GM21423 (cell line): ENCODE data around the gene XXYLT1.

ENCODE experiments used
- ATAC-seq: cut with Tn5 transposase; IDR thresholded peaks from one replicate; pipeline ENCODE4 v1.9.1; 2021; ENCODE audit warnings: mild to moderate bottlenecking, moderate library complexity; ENCODE audit not compliant: unreplicated experiment

The XXYLT1 gene

GRCh38 chr3:195209847-195210265, 61.1 kb downstream of the XXYLT1 start:
- ATAC-seq, result no peak

GRCh38 chr3:195209083-195209846, 61.7 kb downstream of the XXYLT1 start:
- no peak for ATAC-seq

GRCh38 chr3:195208631-195209030, 62.3 kb downstream of the XXYLT1 start:
- ATAC-seq, result no peak

- peak; percentile 84 for ATAC-seq
Measured at GRCh38 chr3:195208183-195208582, 62.8 kb downstream of the XXYLT1 start.

- peak; percentile 19 for ATAC-seq
Measured at GRCh38 chr3:195207731-195208130, 63.2 kb downstream of the XXYLT1 start.

GRCh38 chr3:195207056-195207455, 63.9 kb downstream of the XXYLT1 start:
- no peak for ATAC-seq

GRCh38 chr3:195204360-195205163, 66.4 kb downstream of the XXYLT1 start:
- ATAC-seq, result no peak

GRCh38 chr3:195203606-195204005, 67.4 kb downstream of the XXYLT1 start:
- ATAC-seq, result no peak

GRCh38 chr3:195201295-195201694, 69.7 kb downstream of the XXYLT1 start:
- ATAC-seq, result no peak

GRCh38 chr3:195200010-195200822, 70.7 kb downstream of the XXYLT1 start:
- ATAC-seq, result no peak

- ATAC-seq, result no peak
Measured at GRCh38 chr3:195198426-195199346, 72.3 kb downstream of the XXYLT1 start.

- no peak for ATAC-seq
Measured at GRCh38 chr3:195197765-195198425, 73.1 kb downstream of the XXYLT1 start.

GRCh38 chr3:195196266-195196665, 74.7 kb downstream of the XXYLT1 start:
- ATAC-seq, result no peak

- no peak for ATAC-seq
Measured at GRCh38 chr3:195195321-195196209, 75.4 kb downstream of the XXYLT1 start.

- no peak for ATAC-seq
Measured at GRCh38 chr3:195194559-195195206, 76.3 kb downstream of the XXYLT1 start.

- no peak for ATAC-seq
Measured at GRCh38 chr3:195191580-195191979, 79.4 kb downstream of the XXYLT1 start.

- ATAC-seq, result no peak
Measured at GRCh38 chr3:195189821-195190220, 81.1 kb downstream of the XXYLT1 start.

GRCh38 chr3:195188426-195188927, 82.5 kb downstream of the XXYLT1 start:
- ATAC-seq, result no peak
